LoVo (cell line): ENCODE measurements around the gene LHPP.
"Not testable (repeated sequence)": the region's sequence is repeated elsewhere in the genome, so short reads cannot be mapped to it uniquely, and the experiment has no call there.

ENCODE experiments used
- DNase-seq: peaks from one replicate; pipeline ENCODE4 v3.0.0-alpha.2; 2016; ENCODE audit warnings: low spot score

The LHPP gene

DNA sequence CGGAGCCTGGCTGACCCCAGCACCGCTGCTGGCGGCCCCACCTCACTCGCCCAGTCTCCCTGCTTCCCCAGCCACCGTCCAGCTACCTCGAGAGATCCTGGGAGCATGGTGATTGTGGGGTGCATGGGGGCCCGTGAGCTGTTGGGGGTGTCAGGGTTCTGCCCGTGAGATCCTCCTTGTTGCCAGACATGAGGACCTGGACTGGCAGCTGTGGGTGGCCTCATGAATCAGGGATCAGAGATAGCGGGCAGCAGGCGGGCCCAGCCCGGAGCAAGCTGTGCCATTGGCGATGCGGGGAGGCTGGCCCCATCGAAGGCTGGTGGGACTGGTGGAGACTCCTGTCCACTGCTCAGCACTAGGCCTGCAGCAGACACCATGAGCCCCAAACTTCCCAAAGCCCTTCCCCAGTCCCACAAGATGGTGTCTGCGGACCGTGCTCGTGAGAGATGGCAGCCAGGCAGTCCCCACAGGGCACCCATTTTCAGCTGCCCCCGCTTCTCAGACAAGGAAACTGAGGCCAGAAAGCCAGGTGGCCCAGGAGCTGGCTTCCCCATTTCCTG is 75.6 kb downstream of the LHPP start:
- no peak for DNase-seq

DNA sequence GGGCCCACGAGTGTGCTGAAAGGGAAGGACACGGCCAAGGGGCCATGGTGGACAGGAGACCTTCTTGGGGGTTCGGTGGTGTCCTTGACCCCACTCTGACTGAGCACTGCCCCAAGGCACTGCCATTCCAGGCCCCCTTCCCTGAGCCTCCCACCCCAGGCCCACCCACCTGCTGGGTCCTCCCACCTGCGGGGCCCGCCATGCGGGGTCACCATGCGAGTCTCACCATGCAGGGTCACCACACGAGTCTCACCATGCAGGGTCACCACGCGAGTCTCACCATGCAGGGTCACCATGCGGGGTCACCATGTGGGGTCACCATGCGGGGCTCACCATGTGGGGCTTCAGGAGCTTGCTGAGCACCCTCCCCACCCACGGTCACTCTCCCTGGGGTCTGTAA is 76.3 kb downstream of the LHPP start:
- DNase-seq = no peak

DNA sequence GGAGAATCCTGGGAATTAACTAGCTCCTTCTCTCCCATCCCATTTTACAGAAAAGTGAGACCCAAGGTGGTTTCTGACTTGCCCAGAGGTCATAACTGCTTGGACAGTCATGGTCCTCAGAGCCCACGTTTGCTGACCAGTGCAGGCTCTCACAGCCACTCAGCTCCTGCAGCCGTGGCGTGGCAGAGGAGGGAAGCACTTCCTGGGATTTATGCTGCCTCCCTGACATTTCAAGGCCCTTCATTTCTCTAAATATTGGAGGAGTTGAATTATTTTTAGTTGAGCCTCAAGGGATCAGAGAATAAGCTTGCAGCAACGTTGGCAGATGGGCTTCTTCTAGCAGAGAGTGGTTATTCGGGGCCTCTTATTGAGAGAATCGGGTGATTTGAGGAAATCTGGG is 77.1 kb downstream of the LHPP start:
- no peak for DNase-seq

DNA sequence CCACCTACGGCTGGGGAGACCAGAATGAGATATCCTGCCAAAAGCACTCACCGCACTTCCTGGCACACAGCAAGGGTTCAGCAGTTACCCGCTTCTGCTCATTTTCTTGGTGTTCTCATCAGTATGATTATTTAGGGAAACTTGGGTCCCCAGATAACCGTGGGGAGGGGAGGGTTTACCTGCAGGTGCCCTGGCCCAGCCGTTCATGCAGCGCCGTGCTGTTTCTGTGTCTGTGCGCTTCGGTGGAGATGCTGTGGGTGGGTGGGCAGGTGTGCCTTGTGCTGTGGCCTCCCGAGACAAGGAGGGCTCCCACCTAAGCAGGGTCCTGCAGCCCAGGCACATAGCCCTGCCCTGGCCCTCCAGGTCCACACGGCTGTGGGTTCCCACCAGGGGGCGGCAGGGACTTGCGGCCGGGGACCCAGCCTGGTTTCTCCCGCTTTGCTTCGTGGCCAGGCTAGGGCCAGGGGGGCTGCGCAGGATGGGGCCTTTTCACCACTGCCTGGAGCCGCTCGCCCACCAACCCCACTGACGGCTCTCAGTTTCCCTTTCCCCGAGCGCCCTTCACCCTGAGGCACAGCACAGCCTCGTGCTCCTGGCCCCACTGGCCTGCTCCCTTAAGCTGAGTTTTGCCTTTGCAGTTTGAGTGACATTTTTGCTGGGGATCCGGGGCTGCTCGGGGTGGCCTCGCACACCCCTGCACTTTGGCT is 78.5 kb downstream of the LHPP start:
- no peak for DNase-seq

DNA sequence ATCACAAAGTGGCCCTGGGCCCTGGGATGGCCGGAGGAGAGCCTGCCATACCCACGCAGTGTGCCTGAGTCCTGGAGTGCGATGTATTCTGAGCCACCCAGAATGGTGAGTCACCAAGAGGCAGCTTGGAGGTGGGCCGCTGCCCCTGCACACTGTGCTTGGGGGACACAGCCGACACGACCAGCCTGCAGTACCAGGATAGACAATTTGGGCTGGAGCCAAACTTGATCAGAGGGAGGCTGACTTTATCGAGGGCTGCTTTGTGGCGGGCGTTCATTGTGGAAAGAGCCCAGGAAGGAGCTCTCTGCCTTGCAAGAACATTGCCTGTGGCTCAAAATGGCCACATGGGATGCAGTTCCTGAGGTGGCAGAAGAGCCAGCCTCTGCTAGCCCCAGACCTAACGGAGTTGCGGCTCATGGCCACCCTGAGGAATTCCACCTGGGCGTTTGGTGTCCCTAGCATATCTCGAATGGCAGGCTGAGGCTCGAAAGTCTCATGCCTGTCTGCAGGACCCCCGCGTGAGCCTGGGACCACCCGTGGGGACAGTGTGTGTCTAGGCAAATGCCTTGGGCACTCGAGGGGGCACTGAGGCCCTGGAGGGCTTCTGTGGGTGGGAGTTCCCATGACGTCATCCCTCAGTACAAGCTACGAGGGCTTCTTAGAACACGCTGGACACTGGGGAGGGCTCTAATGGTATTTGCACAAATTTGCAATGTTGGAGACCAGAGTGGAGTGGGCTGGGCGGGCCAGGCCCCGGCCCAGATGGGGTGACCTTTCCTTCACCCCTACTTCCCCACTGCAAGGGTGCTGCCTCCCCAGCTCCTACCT is 79.7 kb downstream of the LHPP start:
- DNase-seq = no peak

DNA sequence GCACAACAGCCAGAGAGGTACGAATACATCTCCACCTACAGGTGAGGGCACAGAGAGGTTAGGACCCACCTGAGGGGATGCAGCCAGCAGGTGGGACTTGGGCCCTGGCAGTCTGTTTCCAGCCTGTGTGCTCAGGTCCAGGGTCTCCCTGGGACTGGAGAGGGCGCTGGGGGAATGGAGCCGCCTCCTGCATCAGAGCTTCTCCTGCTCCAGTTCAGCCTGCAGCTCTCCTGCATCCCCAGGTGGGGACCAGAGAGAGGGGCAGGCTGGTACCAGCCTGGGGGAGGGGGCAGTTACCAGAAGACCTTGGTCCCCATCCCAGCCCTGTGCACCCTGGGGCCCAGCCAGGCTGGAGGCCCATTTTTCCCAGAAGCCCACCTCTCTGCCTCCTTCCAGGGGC is 80.7 kb downstream of the LHPP start:
- DNase-seq = no peak

DNA sequence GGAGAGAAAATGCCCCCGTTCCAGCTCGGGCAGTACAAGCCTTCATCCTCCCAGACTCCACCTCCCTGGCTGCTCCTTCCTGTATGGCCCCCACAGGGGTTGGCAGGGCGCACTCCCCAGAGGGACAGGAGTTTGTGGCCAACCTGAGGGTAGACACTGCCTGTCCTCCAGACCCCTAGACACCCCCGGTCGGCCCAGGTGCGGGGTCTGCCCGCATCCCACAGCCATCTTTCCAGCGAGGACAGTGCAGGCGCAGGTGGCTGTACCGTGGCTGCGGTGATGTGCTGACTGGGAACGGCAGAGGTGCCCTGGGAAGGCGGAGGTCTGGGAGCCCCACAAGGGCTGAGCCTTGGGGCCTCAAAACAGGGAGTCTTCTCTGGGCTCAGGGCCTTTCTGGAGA is 81.5 kb downstream of the LHPP start:
- no peak for DNase-seq

DNA sequence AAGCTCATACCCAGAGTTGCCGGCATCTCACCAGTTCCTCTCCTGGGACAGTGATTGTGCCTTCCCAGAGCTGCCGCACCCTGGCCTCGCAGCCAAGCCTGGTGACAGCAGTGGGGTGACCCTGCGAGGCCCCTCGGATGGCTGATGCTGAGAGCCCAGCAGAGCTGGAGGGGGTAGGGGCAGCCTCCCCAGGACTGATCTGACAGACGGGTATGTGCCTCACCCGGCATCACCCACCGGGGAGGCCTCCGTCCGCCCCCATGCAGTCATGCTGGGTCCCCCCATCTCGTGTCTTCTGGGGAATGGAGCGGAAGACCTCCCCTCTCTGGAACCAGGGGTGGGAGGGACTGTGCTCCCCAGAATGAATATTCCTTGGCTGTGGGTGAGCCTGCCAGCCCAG is 82.3 kb downstream of the LHPP start:
- no peak for DNase-seq

DNA sequence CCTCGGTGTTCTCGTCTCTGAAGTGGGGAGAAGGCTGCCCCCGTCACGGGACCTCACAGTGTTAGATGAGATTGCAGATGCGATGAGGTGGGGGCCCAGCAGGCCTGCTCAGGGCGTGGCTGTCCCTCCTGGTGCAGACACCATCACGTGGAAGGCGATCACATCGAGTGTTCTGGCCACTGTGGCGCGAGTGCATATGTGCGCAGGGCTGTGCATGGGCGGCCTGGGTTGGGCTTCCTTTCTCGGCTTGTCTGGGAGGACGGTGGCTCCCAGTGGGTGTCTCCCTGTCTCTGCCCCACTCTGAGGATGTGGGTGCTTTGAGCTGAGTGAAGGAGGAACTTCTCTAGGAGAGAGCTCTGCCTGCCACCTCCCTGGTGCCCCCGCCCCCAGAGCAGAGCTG is 83.1 kb downstream of the LHPP start:
- no peak for DNase-seq

DNA sequence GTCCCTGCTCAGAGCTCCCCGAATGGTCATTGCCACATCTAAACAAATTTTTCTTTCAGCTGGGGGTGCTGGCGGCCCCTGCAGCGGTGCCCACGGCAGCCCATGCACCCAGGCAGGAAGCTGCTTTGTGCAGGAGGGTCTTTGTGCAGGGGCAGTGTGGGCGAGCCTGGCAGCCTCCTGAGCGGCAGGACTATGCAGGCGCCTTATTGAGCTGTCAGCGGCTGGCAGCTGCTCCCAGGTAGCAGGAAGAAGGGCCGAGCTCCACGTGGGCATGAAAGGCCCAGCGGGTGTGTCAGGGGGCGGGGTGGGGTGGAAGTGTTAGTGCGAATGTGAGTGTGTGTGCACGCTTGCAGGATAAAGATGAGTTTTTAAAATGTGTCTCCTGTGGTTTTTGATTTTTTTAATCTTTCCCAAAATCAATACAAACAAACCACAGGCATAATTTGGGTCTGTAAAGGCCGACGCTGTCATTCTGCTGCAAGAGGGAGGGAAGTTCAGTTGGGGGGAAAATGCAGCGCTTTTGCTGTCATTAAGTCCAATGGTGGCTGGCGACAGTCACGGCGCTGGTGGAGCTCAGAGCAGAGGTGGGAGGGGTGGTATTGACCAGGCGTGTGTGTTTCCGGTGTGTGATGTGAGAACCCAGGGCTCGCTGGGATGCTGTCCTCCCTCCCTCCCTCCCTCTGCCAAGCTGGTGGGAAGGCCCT is 83.9 kb downstream of the LHPP start:
- no peak for DNase-seq

DNA sequence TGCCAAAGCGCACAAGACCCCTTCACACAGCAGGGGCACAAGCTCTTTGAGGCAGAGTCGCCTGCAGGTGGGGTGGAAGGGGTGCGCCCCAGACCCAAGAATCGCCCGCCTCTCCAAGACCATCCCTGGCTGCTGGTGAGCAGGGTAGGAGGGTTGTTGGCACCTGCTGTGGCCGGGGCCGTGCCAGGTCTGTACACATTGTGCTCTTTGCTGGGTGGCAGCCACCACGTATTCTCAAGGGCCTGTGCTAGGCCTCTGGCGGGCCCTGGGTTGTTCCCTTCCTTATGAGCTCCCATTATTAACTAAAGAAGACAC is 84.4 kb downstream of the LHPP start:
- no peak for DNase-seq

DNA sequence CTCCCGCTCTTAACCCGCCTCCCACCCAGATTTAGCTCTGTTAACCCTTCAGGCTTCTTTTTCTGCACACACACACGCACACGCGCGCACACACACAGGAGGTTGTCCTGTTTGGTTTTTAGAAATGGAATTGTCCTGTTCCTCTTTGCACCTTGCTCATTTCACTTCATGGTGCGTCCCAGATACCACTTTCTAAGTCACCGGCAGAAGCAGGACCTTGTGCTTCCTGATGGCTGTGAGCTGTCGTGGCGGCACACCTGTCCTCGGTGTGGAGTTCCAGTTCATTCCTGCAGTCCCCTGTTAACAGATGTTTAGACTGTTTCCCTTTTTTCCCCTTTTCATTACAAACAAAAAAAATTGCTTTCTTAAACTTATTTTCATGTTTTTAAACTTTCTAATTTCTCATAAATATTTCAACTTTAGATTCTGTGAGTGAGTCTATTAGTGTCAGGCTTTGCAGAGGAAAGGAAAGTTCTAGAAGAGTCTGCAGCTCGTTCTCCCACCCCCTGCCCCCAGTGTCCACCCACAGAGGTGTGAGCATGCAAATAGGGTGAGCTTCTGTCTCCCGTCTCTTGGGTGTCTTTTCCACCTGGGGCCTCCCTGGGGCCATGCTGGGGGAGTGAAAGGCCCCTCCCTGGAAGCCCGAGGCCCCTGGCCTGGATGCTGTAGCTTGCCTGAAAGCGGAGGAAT is 85.5 kb downstream of the LHPP start:
- DNase-seq = no peak

DNA sequence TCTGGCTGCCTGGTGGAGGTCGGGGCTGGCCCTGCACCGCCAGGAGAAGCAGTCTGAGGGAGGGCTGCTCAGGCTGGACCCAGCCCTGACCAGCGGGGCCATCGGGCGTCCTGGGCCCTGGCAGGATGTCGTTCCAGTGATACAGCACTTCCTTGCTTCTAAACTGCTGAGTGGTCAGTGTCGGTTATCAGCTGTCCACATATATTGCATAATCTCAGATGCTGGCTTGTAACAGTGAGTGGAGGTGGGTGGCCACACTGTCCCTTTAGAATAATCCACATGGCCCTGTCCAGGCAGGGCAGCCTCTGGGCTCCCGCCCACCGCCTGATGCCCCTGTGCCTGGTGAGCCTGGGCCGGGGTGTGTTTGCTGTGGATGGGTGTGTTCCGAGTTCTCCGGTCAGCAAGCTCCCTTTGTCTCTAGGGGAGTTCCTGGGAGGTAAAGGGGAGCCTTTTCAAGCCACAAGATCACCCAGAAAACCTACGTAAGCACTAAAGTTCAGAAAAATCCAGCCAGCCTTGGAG is 86.1 kb downstream of the LHPP start:
- no peak for DNase-seq

DNA sequence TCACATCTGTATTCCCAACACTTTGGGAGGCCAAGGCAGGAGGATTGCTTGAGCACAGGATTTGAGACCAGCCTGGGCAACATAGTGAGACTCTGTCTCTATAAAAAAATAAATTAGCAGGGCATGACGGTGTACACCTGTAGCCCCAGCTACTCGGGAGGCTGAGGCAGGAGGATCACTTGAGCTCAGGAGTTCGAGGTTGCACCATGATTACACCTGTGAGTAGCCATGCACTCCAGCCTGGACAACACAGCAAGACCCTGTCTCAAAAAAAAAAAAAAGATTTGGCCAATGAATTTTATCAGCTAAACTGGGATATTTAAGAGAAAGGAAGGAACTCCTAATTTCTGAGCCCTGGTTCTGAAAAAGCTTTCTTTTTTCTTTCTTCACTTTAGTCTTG is 87.5 kb downstream of the LHPP start:
- DNase-seq = not testable (repeated sequence)

DNA sequence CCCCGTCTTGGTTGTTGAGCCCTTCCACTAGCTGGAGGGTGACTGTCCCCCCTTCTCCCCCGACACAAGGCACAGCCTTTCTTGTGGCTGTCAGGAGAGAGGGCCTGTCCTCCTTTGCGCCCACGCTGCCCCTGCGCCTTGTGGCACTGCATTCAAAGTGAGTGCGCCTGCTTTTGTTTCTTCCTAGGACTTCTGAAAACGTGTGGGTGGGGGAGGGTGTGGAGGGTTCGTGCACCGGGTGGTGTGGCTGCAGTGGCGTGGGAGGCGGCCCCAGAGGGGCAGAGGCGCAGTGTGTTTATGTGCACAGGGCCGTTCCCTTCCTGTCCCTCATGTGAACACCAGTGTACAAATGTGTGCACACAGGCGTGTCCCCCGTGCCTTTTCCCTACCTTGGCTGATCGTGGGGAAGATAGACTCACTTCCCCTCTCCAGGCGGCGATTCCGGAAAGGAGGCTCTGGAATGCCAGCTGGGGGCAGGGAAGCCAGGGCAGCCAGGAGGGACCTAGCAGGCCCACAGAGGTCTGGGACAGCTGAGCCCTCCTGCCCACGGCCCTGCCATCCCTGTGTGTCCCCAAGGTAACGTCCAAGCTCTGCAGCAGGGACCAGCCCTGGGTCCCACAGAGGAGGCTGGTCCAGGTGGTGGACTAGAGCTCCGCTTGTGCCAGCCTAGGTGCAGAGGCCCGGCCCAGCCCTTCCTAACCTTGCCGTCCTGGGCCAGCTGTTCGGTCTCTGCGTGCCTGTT is 88.8 kb downstream of the LHPP start:
- DNase-seq = no peak

DNA sequence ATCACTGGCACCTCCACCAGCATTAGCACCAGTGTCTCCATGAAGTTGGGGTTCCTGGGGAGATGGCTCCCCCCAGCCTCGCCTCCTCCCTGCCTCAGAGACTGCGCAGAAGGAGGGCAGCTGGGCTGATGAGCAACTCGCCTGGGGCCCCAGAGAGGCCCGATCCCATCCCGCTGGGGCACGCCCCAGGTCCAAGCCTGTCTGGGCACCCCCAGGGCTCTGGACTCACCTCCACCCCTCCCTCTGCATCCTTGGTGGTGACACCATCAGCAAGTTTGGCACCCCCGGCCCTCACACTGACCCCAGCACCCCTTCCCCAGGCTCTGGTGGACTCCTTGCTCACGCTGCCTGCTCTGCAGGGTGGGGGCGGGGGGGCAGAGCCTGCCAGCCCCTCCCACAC is 89.5 kb downstream of the LHPP start:
- no peak for DNase-seq

DNA sequence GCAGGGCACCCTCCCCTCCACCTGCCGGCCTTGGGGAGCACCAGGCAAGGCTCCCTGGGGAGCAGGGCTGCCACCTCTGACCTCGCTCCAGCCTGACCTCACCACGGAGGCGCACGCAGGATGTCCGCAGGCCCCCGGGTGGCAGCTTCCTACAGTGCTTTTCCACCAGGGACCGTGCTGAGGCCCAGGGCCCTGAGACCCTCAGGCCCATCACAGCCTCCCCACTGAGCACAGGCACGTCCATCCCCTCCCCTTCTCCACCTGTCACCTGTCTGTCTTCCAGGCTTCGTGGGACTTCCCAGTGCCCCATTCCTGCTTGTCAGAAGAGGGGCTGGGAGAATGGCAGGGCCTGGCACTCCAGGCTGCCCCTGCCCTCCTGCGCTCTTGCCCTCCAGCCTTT is 90.1 kb downstream of the LHPP start:
- no peak for DNase-seq

DNA sequence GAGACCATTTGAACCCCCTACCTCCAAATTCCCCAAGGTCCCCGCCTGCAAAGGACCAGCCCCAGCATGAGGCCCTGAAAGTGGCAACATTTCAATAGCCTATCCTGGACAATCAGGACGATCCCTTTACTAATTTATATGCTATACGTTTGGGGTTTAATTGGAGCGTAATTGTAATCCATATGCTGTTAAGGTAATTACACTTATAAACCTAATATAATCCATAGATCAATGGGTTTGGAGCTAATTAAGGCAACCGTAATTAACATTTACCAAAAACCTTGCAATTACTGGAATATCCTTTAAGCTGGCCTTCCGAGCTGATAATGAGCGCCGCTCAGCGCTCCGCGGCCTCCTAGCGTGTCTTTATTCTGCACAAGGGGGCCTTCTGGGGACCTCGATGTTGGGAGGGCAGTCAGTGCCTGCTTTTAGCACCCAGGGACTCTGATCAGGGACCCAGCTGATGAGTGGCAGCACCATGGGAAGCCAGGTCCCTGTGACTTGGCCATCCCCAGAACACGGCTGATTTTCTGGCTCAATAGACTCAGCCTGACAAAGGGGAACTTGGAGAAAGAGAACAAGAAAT is 91.2 kb downstream of the LHPP start:
- no peak for DNase-seq

DNA sequence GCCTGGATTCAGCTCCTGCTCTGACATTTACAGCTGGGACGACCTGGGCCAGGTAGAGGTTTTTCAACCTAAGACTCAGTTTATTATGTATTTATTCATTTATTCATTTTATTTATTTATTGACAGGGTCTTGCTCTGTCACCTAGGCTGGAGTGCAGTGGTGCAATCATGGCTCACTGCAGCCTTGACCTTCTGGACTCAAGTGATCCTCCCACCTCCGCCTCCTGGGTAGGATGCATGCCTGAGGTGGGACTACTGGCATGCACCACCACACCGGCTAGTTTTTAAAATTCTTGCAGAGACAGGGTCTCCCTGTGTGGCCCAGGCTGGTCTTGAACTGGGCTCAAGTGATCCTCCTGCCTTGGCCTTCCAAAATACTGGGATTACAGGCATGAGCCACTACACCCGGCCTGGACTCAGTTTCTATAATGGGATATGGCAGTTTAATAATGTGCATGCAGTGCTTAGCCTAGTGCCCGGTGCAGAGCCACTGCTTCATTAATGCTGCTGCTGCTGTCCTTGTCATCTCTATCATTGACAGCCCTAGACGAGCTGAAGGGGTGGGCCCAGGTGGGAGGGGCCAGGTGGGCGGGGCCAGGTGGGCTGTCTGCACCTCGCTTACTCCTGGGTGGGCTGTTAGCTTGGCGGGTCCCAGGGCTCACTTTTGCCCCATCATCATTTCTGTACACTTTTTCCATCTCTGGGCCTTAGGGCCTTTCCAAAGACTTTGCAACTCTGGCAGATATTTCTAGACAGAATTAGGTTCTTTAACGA is 92.6 kb downstream of the LHPP start:
- DNase-seq = no peak

DNA sequence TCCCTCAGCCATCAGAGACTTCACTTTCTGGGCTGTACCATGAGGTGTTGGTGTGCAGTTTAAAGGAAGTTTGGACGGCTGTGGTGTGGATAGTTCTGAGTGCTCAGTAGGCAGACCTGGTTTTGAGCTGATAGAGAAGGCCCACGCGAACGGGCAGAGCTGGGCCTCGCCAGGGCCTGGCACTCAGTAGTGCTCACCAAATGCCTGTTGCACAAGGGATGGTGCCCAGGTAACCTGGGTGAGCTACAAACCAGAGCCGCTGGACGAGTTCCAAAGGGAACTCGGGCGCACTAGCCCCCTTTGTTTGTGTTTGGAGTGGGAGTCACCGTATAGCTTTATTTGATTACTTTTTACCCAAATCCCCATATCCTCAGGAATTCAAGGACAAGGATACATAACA is 95.5 kb downstream of the LHPP start:
- DNase-seq = no peak
